ENCODE measurements around the gene SRPK3.
A peak's percentile ranks its signal among the peaks of the same experiment; 100 is the strongest.
"Not testable (repeated sequence)": the region's sequence is repeated elsewhere in the genome, so short reads cannot be mapped to it uniquely, and the experiment has no call there.

Gene SRPK3

GRCh38 chrX:153745067-153745433, 35.8 kb upstream of the SRPK3 start:
- not testable (repeated sequence) for DNase-seq (ENCODE audit: low read depth)

GRCh38 chrX:153746359-153746758, 34.5 kb upstream of the SRPK3 start:
- DNase-seq (ENCODE audit: low read depth) = no peak

DNA sequence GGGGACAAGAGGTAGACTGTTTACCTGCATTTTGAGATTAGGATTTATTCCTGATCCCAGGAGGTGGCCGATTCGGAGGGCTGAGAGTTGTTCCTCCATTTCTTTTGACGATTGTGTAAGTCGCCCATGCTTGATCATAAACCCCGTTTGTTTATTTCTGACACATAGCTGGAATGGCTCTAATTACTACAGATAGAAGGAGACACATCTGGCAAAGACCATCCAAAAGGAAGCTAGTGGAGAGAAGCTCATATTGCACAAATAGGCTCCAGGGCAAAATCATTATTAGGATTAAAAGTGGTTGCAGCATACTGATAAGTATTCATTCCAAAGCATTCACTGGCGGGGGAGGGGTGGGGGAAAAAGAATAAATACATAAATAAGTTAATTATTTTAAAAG, 33.9 kb upstream of the SRPK3 start:
- DNase-seq (ENCODE audit: low read depth) = not testable (repeated sequence)

DNA sequence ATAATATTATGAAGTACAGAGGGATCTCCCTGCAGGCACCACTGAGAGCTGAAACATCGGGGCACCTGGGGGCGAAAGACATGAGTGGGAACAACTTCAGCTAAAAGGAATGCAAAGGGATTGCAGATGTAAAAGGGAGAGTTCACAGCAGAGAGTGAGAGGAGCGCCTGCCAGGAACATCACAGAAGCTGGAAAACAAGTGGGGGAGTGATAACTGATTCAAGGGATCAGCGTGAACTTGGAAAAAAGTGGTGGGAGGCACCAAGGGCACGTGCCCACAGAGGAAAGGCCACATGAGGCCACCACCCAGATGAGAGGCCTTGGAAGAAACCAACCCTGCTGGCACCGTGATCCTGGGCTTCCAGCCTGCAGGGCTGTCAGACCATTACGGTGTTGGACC, 31.8 kb upstream of the SRPK3 start:
- not testable (repeated sequence) for DNase-seq (ENCODE audit: low read depth)

GRCh38 chrX:153750127-153750774, 30.6 kb upstream of the SRPK3 start:
- DNase-seq (ENCODE audit: low read depth) = no peak

GRCh38 chrX:153755136-153755535, 25.7 kb upstream of the SRPK3 start:
- no peak for DNase-seq (ENCODE audit: low read depth)

- no peak for DNase-seq (ENCODE audit: low read depth)
These were observed 19.0 kb upstream of the SRPK3 start for GRCh38 chrX:153761863-153762262.

- DNase-seq (ENCODE audit: low read depth) = no peak
These were observed 18.1 kb upstream of the SRPK3 start for GRCh38 chrX:153762626-153763173.

- no peak for DNase-seq (ENCODE audit: low read depth)
These were observed 17.4 kb upstream of the SRPK3 start for GRCh38 chrX:153763298-153763932.

DNA sequence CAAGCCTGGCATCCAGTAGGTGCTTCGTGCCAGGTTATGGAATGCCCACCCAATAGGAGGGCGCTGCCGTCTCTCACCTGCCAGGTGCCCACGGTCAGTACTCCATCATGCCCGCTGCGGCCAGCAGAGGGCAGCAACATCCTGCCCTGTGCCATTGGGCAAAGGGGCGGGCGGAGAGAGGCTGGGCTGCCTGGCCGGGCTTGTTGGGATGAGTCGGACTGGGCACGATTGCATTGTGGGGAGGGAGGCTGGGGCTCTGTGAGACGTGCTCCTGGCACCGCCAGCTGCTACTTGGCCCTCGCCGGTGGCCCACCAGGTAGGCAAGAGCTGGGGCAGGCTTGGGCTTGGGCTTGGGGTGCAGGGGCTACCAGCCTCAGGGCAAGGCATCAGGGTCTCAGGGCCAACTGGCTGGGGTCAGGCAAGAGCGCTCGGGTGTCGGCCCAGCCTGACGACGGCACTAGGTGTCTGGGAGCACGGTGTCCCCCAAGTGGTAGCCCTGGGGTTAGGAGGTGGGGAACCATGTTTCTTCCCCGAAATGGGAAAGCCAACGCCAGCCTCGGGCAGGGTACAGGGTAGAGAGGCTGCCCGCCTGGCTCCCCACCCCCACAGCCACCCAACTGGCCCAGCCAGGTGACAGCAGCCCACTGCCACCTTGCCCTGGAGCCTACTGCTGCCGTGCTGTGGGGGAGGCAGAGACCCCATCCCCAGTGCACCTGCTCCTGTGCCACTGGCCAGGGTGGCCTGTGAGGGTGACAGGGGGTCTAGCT, 16.7 kb upstream of the SRPK3 start, which contains the start of gene PLXNB3:
TSS of gene PLXNB3 (plus strand) at position 261 of the 767 bp plus-strand sequence. CDS start 1,287 bp downstream, outside the sequence.
- peak; percentile 48 for DNase-seq (ENCODE audit: low read depth)

DNA sequence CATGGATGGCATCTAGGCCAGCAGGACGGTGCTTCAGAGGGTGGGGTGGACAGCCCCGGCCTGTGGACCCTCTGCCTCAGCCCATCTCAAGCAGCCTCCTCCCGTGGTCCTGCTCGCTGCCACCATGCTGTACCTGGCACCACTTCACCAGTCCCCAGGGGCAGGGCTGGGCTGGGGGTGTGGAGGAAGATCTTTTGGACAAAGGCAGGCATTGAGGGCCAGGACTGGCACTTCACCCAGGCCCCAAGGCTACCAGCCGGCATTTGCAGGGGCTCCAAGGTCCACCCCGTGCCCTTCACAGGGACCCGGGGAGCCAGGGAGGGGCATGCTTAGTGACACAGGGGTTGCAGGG, 16.1 kb upstream of the SRPK3 start:
- no peak for DNase-seq (ENCODE audit: low read depth)

DNA sequence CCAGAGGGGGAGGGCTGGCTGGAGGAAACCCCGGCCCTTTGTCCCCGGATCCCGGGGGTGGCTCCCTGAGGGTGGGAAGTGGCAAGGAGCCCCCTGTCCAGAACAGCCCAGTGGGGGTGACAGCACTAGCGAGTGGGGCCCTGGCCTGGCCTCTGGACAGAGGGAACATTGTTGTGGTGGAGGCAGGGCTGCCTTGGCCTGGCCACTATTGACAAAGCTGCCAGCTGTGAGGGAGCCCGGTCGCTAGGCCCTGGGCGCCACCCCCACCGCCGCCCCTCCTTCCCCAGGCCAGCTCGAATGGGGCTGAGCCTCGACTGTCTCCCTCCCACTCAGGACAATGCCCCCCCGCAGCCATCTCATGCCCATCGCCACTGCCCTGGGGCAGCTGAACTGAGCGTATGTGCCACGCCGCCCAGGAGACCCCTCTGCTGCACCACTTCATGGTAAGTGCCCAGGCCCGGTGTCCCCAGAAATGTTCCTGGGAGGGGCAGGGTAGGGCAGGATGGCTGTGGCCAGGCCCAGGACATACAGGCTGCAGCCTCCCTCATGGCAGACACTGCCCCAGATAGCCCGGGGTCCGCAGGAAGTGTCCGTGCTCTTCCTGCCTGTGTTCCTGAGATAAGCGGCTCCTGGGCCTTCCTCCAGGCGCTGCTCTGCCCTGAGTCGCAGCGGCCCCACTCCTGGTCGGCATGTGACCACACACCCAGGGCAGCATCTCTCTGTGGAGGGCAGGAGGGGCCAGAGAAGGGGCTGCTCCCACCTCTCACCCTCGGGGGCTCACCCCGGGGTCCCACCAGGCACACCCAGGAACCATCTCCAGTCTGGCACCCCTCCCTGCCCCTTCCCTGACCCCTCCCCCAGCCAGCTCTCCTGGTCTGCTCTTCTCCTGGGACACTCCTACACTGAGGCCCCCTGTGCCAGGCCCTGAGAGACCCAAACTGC, 15.4 kb upstream of the SRPK3 start:
- DNase-seq (ENCODE audit: low read depth) = no peak

- DNase-seq (ENCODE audit: low read depth) = peak; percentile 21
These were observed 14.6 kb upstream of the SRPK3 start for GRCh38 chrX:153766098-153766817.

- no peak for DNase-seq (ENCODE audit: low read depth)
These were observed 13.8 kb upstream of the SRPK3 start for GRCh38 chrX:153766871-153767673.

GRCh38 chrX:153767674-153768055, 13.2 kb upstream of the SRPK3 start:
- DNase-seq (ENCODE audit: low read depth) = no peak

GRCh38 chrX:153768311-153769157, 12.3 kb upstream of the SRPK3 start:
- no peak for DNase-seq (ENCODE audit: low read depth)

GRCh38 chrX:153769158-153769864, 11.5 kb upstream of the SRPK3 start:
- no peak for DNase-seq (ENCODE audit: low read depth)

GRCh38 chrX:153769865-153770600, 10.8 kb upstream of the SRPK3 start:
- DNase-seq (ENCODE audit: low read depth) = no peak

All from stromal cell of bone marrow (primary cell).